Measurements from ENCODE around the gene FRMD8.

FRMD8 gene

GRCh38 chr11:65395961-65396530 is 9.6 kb downstream of the FRMD8 start:
- H3K4me1 ChIP-seq (ENCODE audit: insufficient read depth, poor library complexity, severe bottlenecking), result no peaks in the 10 kb centered on the region
- DNase-seq (ENCODE audit: low spot score) (peak; percentile 57), ATAC-seq (ENCODE audit: low read depth) (no peak)
- H3K27ac ChIP-seq (ENCODE audit: poor library complexity, severe bottlenecking), result no peak overlapping the region
- no peaks in the 10 kb centered on the region for H3K27me3 ChIP-seq (ENCODE audit: insufficient read depth, poor library complexity, severe bottlenecking)
- TF ChIP-seq CTCF (IDR thresholded peaks at IDR 0.05; ENCODE audit: poor library complexity, severe bottlenecking), result no peak
- no peak overlapping the region for H3K4me3 ChIP-seq (ENCODE audit: severe bottlenecking)
- no peaks in the 10 kb centered on the region for H3K9me3 ChIP-seq (ENCODE audit: severe bottlenecking)
- peaks cover 44% of the 10 kb centered on the region for H3K36me3 ChIP-seq (ENCODE audit: low read depth)

DNA sequence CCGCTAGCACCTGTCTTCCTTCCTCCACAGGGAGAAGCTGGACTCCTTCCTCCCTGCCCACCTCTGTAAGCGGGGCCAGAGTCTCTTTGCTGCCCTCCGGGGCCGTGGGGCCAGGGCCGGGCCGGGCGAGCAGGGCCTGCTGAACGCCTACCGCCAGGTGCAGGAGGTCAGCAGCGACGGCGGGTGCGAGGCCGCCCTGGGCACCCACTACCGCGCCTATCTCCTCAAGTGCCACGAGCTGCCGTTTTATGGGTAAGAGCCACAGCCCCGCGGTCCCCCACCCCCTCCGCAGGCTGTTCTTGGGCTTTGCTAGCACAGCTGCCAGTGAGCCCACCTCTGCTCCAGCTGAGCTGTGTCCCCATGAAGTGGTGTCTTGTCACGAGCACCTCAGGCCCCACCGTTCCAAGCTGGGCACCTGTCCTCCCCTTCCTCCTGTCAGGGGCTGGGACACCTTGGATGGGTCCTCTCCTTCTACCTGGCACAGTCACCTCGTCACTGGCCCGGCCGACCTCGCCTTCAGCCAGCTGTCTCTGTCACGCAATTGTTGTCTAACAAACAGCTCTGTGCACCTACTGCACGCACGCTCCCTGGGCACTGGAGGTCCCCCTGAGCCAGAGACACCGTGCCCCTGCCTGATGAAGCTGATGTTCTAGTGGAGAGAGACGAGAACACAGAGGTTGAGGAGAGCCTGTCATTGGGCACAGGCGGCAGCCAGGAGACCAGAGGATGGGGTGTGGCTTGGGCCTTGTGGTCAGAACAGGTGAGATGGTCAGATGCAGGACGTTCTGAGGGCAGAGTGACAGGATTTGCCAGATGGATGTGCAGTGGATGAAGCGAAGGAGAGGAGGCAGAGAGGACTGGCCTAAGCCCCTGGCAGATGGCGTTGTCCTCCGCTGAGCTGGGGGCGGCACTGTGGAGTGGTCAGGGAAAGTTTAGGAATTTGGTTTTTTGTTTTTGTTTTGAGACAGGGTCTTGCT is 10.6 kb downstream of the FRMD8 start:
- no peak for TF ChIP-seq CTCF (IDR thresholded peaks at IDR 0.05; ENCODE audit: poor library complexity, severe bottlenecking)
- no peak overlapping the region for H3K4me3 ChIP-seq (ENCODE audit: severe bottlenecking)
- no peaks in the 10 kb centered on the region for H3K4me1 ChIP-seq (ENCODE audit: insufficient read depth, poor library complexity, severe bottlenecking)
- no peak overlapping the region for H3K27ac ChIP-seq (ENCODE audit: poor library complexity, severe bottlenecking)
- H3K36me3 ChIP-seq (ENCODE audit: low read depth), result peaks cover 42% of the 10 kb centered on the region
- no peaks in the 10 kb centered on the region for H3K27me3 ChIP-seq (ENCODE audit: insufficient read depth, poor library complexity, severe bottlenecking)
- no peak for ATAC-seq (ENCODE audit: low read depth)
- no peaks in the 10 kb centered on the region for H3K9me3 ChIP-seq (ENCODE audit: severe bottlenecking)
- DNase-seq (ENCODE audit: low spot score), result no peak

DNA sequence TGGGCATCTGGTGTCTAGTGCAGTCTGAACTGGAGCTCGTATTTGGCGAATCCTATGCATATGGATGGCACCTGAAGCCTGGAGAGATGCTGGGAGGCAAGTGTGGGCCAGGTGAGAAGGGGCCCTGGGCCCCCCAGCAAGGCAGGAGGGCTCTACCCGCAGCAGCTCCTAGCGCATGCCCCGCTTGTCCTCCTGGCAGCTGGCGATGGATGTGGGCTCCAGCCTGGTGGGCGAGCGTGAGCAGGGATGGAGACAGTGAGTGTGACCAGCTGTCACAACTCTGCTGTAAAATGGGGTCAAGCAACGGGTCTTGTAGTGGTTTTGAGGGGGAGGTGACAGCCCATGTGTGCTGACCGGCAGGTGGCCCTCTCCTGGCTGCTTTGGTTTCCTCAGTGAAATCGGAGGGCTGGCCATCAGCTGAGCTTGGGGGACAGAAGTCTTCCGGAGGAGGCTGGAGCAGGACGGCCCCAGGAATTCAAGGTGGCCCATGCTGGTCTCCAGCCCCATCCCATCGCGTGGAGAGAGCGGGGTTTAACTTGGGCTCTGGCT is 12.0 kb downstream of the FRMD8 start:
- H3K4me1 ChIP-seq (ENCODE audit: insufficient read depth, poor library complexity, severe bottlenecking), result no peaks in the 10 kb centered on the region
- no peak overlapping the region for H3K27ac ChIP-seq (ENCODE audit: poor library complexity, severe bottlenecking)
- no peaks in the 10 kb centered on the region for H3K9me3 ChIP-seq (ENCODE audit: severe bottlenecking)
- no peak overlapping the region for H3K4me3 ChIP-seq (ENCODE audit: severe bottlenecking)
- TF ChIP-seq CTCF (IDR thresholded peaks at IDR 0.05; ENCODE audit: poor library complexity, severe bottlenecking), result no peak
- H3K27me3 ChIP-seq (ENCODE audit: insufficient read depth, poor library complexity, severe bottlenecking), result no peaks in the 10 kb centered on the region
- ATAC-seq (ENCODE audit: low read depth) (no peak), DNase-seq (ENCODE audit: low spot score) (no peak)
- peaks cover 48% of the 10 kb centered on the region for H3K36me3 ChIP-seq (ENCODE audit: low read depth)

DNA sequence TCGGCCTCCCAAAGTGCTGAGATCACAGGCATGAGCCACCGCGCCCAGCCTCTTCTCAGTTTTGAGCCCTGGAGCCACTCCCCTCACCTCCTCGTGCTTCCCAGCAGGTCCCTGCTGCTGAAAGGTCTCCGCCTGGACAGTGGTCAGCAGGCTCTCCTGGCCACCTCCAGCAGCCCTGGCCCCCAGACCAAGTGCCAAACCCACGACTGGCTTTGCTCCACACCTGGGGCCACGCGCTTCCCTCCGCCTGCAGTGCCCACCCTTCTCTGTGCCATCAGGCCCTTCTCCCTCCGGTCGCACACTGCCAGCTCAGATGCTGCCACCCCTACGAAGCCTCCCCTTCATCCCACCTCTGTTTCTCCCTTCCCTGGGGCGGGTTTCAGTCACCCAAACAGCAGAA is 12.8 kb downstream of the FRMD8 start:
- Histone ChIP-seq H3K36me3 (ENCODE audit: low read depth) (peaks cover 44% of the 10 kb centered on the region), H3K27ac (ENCODE audit: poor library complexity, severe bottlenecking) (no peak overlapping the region), H3K27me3 (ENCODE audit: insufficient read depth, poor library complexity, severe bottlenecking) (no peaks in the 10 kb centered on the region), H3K9me3 (ENCODE audit: severe bottlenecking) (no peaks in the 10 kb centered on the region), H3K4me1 (ENCODE audit: insufficient read depth, poor library complexity, severe bottlenecking) (no peaks in the 10 kb centered on the region), H3K4me3 (ENCODE audit: severe bottlenecking) (no peak overlapping the region)
- DNase-seq (ENCODE audit: low spot score) (no peak), ATAC-seq (ENCODE audit: low read depth) (no peak)
- no peak for TF ChIP-seq CTCF (IDR thresholded peaks at IDR 0.05; ENCODE audit: poor library complexity, severe bottlenecking)

Data from RWPE2 (cell line).